OCI-LY1 (cell line): ENCODE results near the gene PSMD1.

Experiments
- EZH2 ChIP-seq: fragments of 200-600 bp; sonication (generic), shearing (Covaris generic); IDR thresholded peaks from 2 replicates; pipeline ENCODE4 v1.8.0; 2017; ENCODE audit warnings: borderline replicate concordance, mixed run types, mild to moderate bottlenecking, antibody characterized with exemption, low read length, moderate library complexity, mixed read lengths
- TF ChIP-seq, protein P1 (sequence below): fragments of 200-600 bp; sonication (generic), shearing (Covaris generic); IDR thresholded peaks from 2 replicates; pipeline ENCODE4 v1.5.1; 2017; ENCODE audit warnings: mild to moderate bottlenecking, antibody characterized with exemption, low read length, moderate library complexity, mixed read lengths

DNA sequence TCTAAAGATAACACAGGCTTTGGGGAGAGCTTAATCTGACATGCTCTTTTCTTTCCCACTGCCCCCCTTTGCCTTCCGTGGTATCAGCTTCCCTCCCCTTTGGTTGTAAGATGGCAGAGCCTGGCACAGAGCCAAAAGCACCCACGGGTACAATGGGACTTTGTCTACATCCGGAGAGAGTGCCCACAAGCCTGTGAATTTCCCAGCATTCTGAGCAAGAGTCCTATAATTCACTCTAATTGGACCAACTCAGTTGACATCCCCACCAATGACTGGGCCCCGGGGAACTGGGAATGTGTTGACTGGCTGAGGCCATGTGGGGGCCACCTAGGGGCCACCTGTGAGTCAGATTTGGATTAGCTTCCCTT is 39.5 kb upstream of the PSMD1 start:
- TF ChIP-seq, protein P1, sequence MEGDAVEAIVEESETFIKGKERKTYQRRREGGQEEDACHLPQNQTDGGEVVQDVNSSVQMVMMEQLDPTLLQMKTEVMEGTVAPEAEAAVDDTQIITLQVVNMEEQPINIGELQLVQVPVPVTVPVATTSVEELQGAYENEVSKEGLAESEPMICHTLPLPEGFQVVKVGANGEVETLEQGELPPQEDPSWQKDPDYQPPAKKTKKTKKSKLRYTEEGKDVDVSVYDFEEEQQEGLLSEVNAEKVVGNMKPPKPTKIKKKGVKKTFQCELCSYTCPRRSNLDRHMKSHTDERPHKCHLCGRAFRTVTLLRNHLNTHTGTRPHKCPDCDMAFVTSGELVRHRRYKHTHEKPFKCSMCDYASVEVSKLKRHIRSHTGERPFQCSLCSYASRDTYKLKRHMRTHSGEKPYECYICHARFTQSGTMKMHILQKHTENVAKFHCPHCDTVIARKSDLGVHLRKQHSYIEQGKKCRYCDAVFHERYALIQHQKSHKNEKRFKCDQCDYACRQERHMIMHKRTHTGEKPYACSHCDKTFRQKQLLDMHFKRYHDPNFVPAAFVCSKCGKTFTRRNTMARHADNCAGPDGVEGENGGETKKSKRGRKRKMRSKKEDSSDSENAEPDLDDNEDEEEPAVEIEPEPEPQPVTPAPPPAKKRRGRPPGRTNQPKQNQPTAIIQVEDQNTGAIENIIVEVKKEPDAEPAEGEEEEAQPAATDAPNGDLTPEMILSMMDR, result no peak
- no peak for TF ChIP-seq EZH2
